Ovary (tissue), 9 donors: ENCODE data around the gene ZRANB1. TPM values are rescaled to one million over a fixed set of nuclear protein-coding genes. Genes with fewer than 3 reads are reported as not detected.
"Not testable (repeated sequence)": the region's sequence is repeated elsewhere in the genome, so short reads cannot be mapped to it uniquely, and the experiment has no call there.

ENCODE experiments used
- DNase-seq, 5 donors: peaks; one replicate each; pipeline ENCODE4 v3.0.0-alpha.2; 2019 to 2020
- H3K27ac ChIP-seq, 2 donors: fragments of 200-600 bp; one replicate each; pipeline versions ENCODE4 v1.5.1 to v1.8.0; 2019 to 2022
- H3K27me3 ChIP-seq: fragments of 200-600 bp; one replicate; pipeline ENCODE4 v1.8.0; 2022
- H3K36me3 ChIP-seq: fragments of 200-600 bp; sonication (generic); one replicate; pipeline ENCODE4 v1.5.1; 2019
- H3K4me1 ChIP-seq: one replicate; pipeline ENCODE4 v1.8.1; 2013; ENCODE audit warnings: mild to moderate bottlenecking, moderate library complexity; ENCODE audit not compliant: insufficient read depth
- H3K4me3 ChIP-seq: fragments of 200-600 bp; sonication (generic); one replicate; pipeline ENCODE4 v1.5.1; 2017
- H3K9me3 ChIP-seq, 2 donors: fragments of 200-600 bp in 1 of 2; sonication (generic) in 1 of 2; one replicate each; pipeline versions ENCODE4 v1.5.1 to v1.8.1; 2013 to 2019; ENCODE audit warnings: mild to moderate bottlenecking in 1 of 2, moderate library complexity in 1 of 2
- EP300 ChIP-seq: sonication (generic); formaldehyde crosslinking; IDR thresholded peaks from one replicate; pipeline ENCODE4 v1.6.1; 2017; ENCODE audit warnings: antibody characterized with exemption
- POLR2A ChIP-seq: fragments of 450-650 bp; IDR thresholded peaks from one replicate; pipeline ENCODE4 v1.6.1; 2017; ENCODE audit warnings: antibody characterized with exemption, mild to moderate bottlenecking, moderate library complexity
- WGBS, 3 donors: extraction: QIAGEN DNeasy Blood & Tissue Kit in 1 of 3; methylation state at CpG; one replicate each; pipeline versions ENCODE4 v1.1.5 to v1.1.7; 2013 to 2017; 5-methylcytosine and 5-hydroxymethylcytosine counted together
- intact Hi-C, 4 donors: fragments of 100-400 bp; cut with DNase I; formaldehyde crosslinking; loops; one replicate each; pipeline versions ENCODE4 v1.11.0 to v1.15.1; 2022 to 2023
- polyA plus RNA-seq, 2 donors: library from polyadenylated mRNA; stranded (reverse); fragments of 200-250 nt in 1 of 2; fragments of 350-450 nt in 1 of 2; fragmentation: Illumina TruSeq in 1 of 2; extraction: RNeasy Lipid Tissue Mini Kit (QIAGEN cat#74804) in 1 of 2; gene quantifications; one replicate each; pipeline ENCODE4 v1.2.3, GENCODE V29; 2013 to 2014
- total RNA-seq, 7 donors: library from RNA; depleted of rRNA in 2 of 7; stranded (reverse); fragments of >200 nt in 2 of 7; fragmentation: NEBNext Ultra II Directional in 3 of 7; extraction: Animal tissue kit (Norgen Biotek cat#: 25700) in 3 of 7; gene quantifications; one replicate each; pipeline versions ENCODE4 v1.1.0 to v1.2.4, GENCODE V29; 2016 to 2023
- TF ChIP-seq, protein P1 (sequence below), 3 donors: fragments of 450-650 bp in 2 of 3; fragments of 200-600 bp in 1 of 3; IDR thresholded peaks; one replicate each; pipeline versions ENCODE4 v1.5.1 to v1.8.0; 2016 to 2022; ENCODE audit warnings: antibody characterized with exemption in 3 of 3, mild to moderate bottlenecking in 1 of 3
- donor health status: DM: no; HTN: no; CAD: no; lungs with moderate emphysema.
- donor health status: DM: no; HTN: no; CAD: no.
- donor health status: Bipolar disorder and iron deficiency.
- donor health status: DM: yes; HTN: yes; CAD: no.
- donor health status: DM: no; HTN: no; CAD: no.
- donor health status: DM: yes; HTN: yes; CAD: no.

The ZRANB1 gene
- total and polyA plus RNA-seq, 9 donors = 18.9 to 39.6 (median 27.5) TPM

GRCh38 chr10:124912101-124912886 is 29.6 kb upstream of the ZRANB1 start:
- H3K27ac ChIP-seq = peak overlapping the region; percentile 5 to 79
- intact Hi-C loops = loop anchor here in 3 of 4 donors (5.0 to 10.0 kb wide), 4 partner anchors 73 to 250 kb away; partner anchors contain the start of gene CTBP2 (in 1 of the 3)
- H3K4me3 ChIP-seq = no peak overlapping the region
- TF ChIP-seq, protein P1, sequence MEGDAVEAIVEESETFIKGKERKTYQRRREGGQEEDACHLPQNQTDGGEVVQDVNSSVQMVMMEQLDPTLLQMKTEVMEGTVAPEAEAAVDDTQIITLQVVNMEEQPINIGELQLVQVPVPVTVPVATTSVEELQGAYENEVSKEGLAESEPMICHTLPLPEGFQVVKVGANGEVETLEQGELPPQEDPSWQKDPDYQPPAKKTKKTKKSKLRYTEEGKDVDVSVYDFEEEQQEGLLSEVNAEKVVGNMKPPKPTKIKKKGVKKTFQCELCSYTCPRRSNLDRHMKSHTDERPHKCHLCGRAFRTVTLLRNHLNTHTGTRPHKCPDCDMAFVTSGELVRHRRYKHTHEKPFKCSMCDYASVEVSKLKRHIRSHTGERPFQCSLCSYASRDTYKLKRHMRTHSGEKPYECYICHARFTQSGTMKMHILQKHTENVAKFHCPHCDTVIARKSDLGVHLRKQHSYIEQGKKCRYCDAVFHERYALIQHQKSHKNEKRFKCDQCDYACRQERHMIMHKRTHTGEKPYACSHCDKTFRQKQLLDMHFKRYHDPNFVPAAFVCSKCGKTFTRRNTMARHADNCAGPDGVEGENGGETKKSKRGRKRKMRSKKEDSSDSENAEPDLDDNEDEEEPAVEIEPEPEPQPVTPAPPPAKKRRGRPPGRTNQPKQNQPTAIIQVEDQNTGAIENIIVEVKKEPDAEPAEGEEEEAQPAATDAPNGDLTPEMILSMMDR (IDR thresholded peaks at IDR 0.05) = no peak
- TF ChIP-seq EP300 (no peak), POLR2A (no peak)
- no peaks in the 10 kb centered on the region for H3K9me3 ChIP-seq
- H3K36me3 ChIP-seq = no peaks in the 10 kb centered on the region
- no peak for DNase-seq
- H3K4me1 ChIP-seq = peaks cover 5% of the 10 kb centered on the region
- H3K27me3 ChIP-seq = no peaks in the 10 kb centered on the region
- WGBS, 3 donors = 69 to 76% (median 75%) methylated on average over 5 of the region's 5 CpGs

- peaks cover 7% of the 10 kb centered on the region for H3K4me1 ChIP-seq
- H3K36me3 ChIP-seq = no peaks in the 10 kb centered on the region
- no peaks in the 10 kb centered on the region for H3K9me3 ChIP-seq
- H3K27me3 ChIP-seq = no peaks in the 10 kb centered on the region
- TF ChIP-seq, protein P1 (IDR thresholded peaks at IDR 0.05) = no peak
- no peak for TF ChIP-seq POLR2A
- 74 to 81% (median 79%) methylated on average over 3 of the region's 3 CpGs for WGBS, 3 donors
- no peak overlapping the region for H3K4me3 ChIP-seq
- intact Hi-C loops = loop anchor here in 3 of 4 donors (5.0 to 10.0 kb wide), 4 partner anchors 72 to 249 kb away; partner anchors contain the start of gene CTBP2 (in 1 of the 3)
- no peak overlapping the region for H3K27ac ChIP-seq
- no peak for DNase-seq
These were observed 28.8 kb upstream of the ZRANB1 start for GRCh38 chr10:124913167-124913566.

GRCh38 chr10:124914398-124914797 is 27.5 kb upstream of the ZRANB1 start:
- WGBS, 3 donors = 87 to 94% (median 89%) methylated on average over 16 of the region's 16 CpGs

GRCh38 chr10:124916098-124916584 is 25.8 kb upstream of the ZRANB1 start:
- no peaks in the 10 kb centered on the region for H3K36me3 ChIP-seq
- intact Hi-C loops = loop anchor here (2.0 to 10.0 kb wide), 4 partner anchors 69 to 245 kb away; partner anchors contain the start of gene CTBP2 (in 1 of the 4)
- DNase-seq = no peak
- no peaks in the 10 kb centered on the region for H3K9me3 ChIP-seq
- 2 to 4% (median 3%) methylated on average over 13 of the region's 13 CpGs for WGBS, 3 donors
- H3K4me3 ChIP-seq = peak overlapping the region; percentile 77
- TF ChIP-seq POLR2A = no peak
- TF ChIP-seq EP300 = peak; percentile 15
- TF ChIP-seq, protein P1 (IDR thresholded peaks at IDR 0.05) = no peak
- peak overlapping the region; percentile 87 to 98 for H3K27ac ChIP-seq
- no peaks in the 10 kb centered on the region for H3K27me3 ChIP-seq
- H3K4me1 ChIP-seq = peaks cover 7% of the 10 kb centered on the region

More at GRCh38 chr10:124914398-124914797, 27.5 kb upstream of the ZRANB1 start:
- H3K27ac ChIP-seq, H3K36me3 ChIP-seq, H3K27me3 ChIP-seq, H3K4me3 ChIP-seq, H3K9me3 ChIP-seq: not testable (repeated sequence)
- intact Hi-C loops = loop anchor here in 3 of 4 donors (5.0 to 10.0 kb wide), 4 partner anchors 70 to 248 kb away; partner anchors contain the start of gene CTBP2 (in 1 of the 3)
- peak in 1 of 5 donors; percentile 23 for DNase-seq
- peaks cover 12% of the 10 kb centered on the region for H3K4me1 ChIP-seq
